Natural killer cell (primary cell): Measurements from ENCODE around the gene DOK3. TPM values are rescaled to one million over a fixed set of nuclear protein-coding genes. Genes with fewer than 3 reads are reported as not detected.

Source experiments
- ATAC-seq, 3 donors: fragments of 150-1000 bp in 2 of 3; fragments of 200-7000 bp in 1 of 3; cut with Tn5 transposase; 1 replicate in 1 of 3; 2 replicates in 2 of 3; pipeline ENCODE4 v1.10.0; 2021; ENCODE audit warnings: mild to moderate bottlenecking in 2 of 3, moderate library complexity in 2 of 3
- DNase-seq, 2 donors: peaks; one replicate each; pipeline versions ENCODE4 v3.0.0 to v3.0.0-alpha.2; 2013 to 2021; ENCODE audit warnings: mixed read lengths in 1 of 2
- H3K27ac ChIP-seq: one replicate; pipeline ENCODE4 v1.5.1; 2013; ENCODE audit warnings: mild to moderate bottlenecking, low read length
- H3K27me3 ChIP-seq: one replicate; pipeline ENCODE4 v1.6.1; 2013; ENCODE audit warnings: low read length; ENCODE audit not compliant: control insufficient read depth, insufficient read depth
- H3K36me3 ChIP-seq: one replicate; pipeline ENCODE4 v1.6.1; 2013; ENCODE audit warnings: low read length; ENCODE audit not compliant: control insufficient read depth, insufficient read depth
- H3K4me1 ChIP-seq: one replicate; pipeline ENCODE4 v1.6.1; 2013; ENCODE audit warnings: low read length; ENCODE audit not compliant: control insufficient read depth, insufficient read depth
- H3K4me3 ChIP-seq: one replicate; pipeline ENCODE4 v1.5.1; 2013; ENCODE audit warnings: low read length
- H3K9me3 ChIP-seq: one replicate; pipeline ENCODE4 v1.6.1; 2013; ENCODE audit warnings: low read length; ENCODE audit not compliant: control insufficient read depth, insufficient read depth
- H3K27ac Mint-ChIP-seq, 2 donors: one replicate each; pipeline ENCODE4 v1.8.0; 2022; ENCODE audit warnings: mild to moderate bottlenecking in 2 of 2, mixed read lengths in 2 of 2, moderate library complexity in 1 of 2
- H3K27me3 Mint-ChIP-seq, 2 donors: one replicate each; pipeline ENCODE4 v1.8.0; 2022; ENCODE audit warnings: low read depth in 2 of 2, mixed read lengths in 2 of 2
- H3K36me3 Mint-ChIP-seq: one replicate; pipeline ENCODE4 v1.8.0; 2022; ENCODE audit warnings: mixed read lengths
- H3K4me1 Mint-ChIP-seq, 2 donors: one replicate each; pipeline ENCODE4 v1.8.0; 2022; ENCODE audit warnings: mixed read lengths in 2 of 2
- H3K4me3 Mint-ChIP-seq: one replicate; pipeline ENCODE4 v1.8.0; 2022; ENCODE audit warnings: mild to moderate bottlenecking, moderate library complexity, mixed read lengths
- H3K9me3 Mint-ChIP-seq, 2 donors: one replicate each; pipeline ENCODE4 v1.8.0; 2022; ENCODE audit warnings: mixed read lengths in 2 of 2
- WGBS: methylation state at CpG from one replicate; pipeline ENCODE4 v1.1.7; 2013; ENCODE audit warnings: missing lambda C conversion rate; ENCODE audit not compliant: insufficient coverage; 5-methylcytosine and 5-hydroxymethylcytosine counted together
- intact Hi-C: fragments of 100-400 bp; cut with micrococcal nuclease; formaldehyde crosslinking; loops from one replicate; pipeline ENCODE4 v1.14.2; 2022
- total RNA-seq, 4 donors: library from RNA; stranded (reverse); fragments of 120-200 nt in 1 of 4; gene quantifications; one replicate each; pipeline versions ENCODE4 v1.2.3 to v1.2.4, GENCODE V29; 2013 to 2022
- TF ChIP-seq, protein P1 (sequence below): fragments of 200-600 bp; IDR thresholded peaks from one replicate; pipeline ENCODE4 v1.8.0; 2022; ENCODE audit warnings: antibody characterized with exemption

The DOK3 gene
- total RNA-seq, 3 donors from 2014 or later (not counting 1 experiment from before 2014, with no cell fraction given): 3.5 to 19.8 (median 9.1) TPM

DNA sequence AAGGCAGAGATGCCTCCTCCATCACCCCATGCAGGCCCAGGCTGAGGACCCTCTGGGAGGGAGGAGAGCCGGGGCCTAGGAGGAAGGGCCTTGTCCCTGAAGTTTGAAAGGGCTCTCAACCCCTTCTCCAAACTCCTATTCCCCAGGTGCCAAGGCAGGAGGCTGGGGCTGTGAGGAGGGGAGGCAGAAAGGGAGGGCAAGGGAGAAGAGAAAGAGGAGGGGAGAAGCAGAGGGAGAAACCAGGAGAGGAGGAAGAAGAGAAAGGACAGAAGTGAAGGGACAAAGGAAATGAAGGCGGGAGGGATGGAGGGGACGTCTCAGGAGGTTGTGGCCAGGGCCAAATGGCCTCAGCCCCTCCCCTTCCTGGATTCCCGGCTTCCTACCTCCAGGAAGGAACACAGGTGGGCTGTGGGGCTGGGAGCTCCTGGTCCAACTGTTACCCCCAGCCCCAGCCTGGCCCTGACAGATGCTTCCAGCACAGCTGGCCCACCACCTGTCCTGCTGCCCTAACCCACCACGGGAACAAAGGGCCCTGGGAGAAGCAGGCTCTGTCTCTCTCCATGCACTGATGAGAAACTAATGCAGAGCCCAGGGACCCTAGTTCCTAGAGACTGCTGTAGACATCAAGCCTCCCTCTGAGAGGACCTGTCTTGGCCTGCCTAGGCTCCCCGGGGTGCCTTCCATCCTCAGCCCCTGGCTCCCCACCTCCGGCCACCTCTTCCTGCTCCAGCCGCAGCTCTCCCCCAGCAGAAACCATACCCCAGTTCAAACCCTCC lies 39.7 kb downstream of the DOK3 start:
- TF ChIP-seq, protein P1, sequence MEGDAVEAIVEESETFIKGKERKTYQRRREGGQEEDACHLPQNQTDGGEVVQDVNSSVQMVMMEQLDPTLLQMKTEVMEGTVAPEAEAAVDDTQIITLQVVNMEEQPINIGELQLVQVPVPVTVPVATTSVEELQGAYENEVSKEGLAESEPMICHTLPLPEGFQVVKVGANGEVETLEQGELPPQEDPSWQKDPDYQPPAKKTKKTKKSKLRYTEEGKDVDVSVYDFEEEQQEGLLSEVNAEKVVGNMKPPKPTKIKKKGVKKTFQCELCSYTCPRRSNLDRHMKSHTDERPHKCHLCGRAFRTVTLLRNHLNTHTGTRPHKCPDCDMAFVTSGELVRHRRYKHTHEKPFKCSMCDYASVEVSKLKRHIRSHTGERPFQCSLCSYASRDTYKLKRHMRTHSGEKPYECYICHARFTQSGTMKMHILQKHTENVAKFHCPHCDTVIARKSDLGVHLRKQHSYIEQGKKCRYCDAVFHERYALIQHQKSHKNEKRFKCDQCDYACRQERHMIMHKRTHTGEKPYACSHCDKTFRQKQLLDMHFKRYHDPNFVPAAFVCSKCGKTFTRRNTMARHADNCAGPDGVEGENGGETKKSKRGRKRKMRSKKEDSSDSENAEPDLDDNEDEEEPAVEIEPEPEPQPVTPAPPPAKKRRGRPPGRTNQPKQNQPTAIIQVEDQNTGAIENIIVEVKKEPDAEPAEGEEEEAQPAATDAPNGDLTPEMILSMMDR: no peak
- Histone ChIP-seq H3K4me1 (peaks cover 28% of the 10 kb centered on the region), H3K4me3 (no peak overlapping the region), H3K27me3 (peaks cover 15% of the 10 kb centered on the region), H3K27ac (no peak overlapping the region), H3K36me3 (no peaks in the 10 kb centered on the region), H3K9me3 (no peaks in the 10 kb centered on the region)
- Mint-ChIP-seq H3K36me3 (no peaks in the 10 kb centered on the region), H3K27me3 (peaks cover 0 to 9% of the 10 kb centered on the region in 2 donors), H3K4me3 (peak overlapping the region; percentile 65), H3K9me3 (no peaks in the 10 kb centered on the region), H3K4me1 (peaks cover 14 to 44% of the 10 kb centered on the region in 2 donors), H3K27ac (peak overlapping the region in 1 of 2 donors; percentile 76)
- DNase-seq (no peak), ATAC-seq (no peak)
- intact Hi-C loops: no loop called here
- WGBS: 86% methylated on average over 7 of the region's 8 CpGs

DNA sequence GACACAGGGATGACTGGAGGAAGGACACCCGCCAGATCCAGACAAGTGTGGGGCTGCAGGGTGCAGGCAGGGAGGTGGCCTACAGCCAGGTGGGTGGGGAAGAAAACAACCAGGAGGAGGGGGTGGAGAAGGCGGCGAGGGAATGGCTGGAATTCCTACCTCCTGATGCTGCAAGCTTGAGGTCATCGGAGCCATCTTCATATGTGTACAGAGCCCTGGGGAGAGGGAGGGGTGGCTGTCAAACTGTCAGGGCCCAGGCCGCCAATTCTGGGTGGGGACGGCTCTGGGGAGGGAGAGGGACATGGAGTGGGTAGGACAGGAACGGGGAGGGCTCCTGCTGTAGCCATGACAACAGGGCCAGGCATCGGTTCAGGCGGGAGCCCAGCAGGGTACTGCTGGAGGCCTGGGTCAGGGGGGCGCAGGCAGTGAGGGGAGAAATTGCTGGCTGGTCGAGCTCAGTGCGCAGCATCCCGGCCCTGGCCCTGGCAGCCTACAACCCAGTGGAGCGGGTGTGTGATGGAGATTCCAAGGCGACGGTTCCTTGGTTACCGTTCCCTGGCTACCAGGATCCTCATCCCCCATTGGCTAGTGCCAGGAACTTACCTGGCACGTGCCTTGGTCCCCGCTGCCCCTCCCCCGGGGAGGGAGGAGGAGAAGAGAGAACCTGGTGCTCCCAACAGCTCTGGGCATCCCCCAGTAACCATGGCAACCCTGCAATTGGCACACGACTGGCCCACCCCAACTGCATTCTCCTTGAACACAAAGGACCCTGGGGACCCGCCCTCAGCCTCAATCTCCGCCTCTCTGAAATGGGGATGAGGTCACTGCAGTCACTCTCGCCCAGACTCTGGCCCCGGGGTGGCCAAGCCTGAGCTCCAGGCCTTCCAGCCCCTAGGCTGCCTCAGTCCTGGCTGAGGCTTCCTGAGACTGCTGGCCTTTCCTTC lies 40.7 kb downstream of the DOK3 start:
- Mint-ChIP-seq H3K36me3 (no peaks in the 10 kb centered on the region), H3K27me3 (peaks cover 0 to 2% of the 10 kb centered on the region in 2 donors), H3K4me1 (peaks cover 14 to 35% of the 10 kb centered on the region in 2 donors), H3K9me3 (no peaks in the 10 kb centered on the region), H3K4me3 (no peak overlapping the region), H3K27ac (peak overlapping the region in 1 of 2 donors; percentile 68)
- Histone ChIP-seq H3K36me3 (no peaks in the 10 kb centered on the region), H3K27ac (no peak overlapping the region), H3K4me1 (peaks cover 27% of the 10 kb centered on the region), H3K27me3 (peaks cover 9% of the 10 kb centered on the region), H3K9me3 (no peaks in the 10 kb centered on the region), H3K4me3 (no peak overlapping the region)
- ATAC-seq: no peak
- 92% methylated on average over 24 of the region's 25 CpGs for WGBS
- DNase-seq: peak in 1 of 2 donors; percentile 24
- intact Hi-C loops: no loop called here
- TF ChIP-seq, protein P1: no peak

DNA sequence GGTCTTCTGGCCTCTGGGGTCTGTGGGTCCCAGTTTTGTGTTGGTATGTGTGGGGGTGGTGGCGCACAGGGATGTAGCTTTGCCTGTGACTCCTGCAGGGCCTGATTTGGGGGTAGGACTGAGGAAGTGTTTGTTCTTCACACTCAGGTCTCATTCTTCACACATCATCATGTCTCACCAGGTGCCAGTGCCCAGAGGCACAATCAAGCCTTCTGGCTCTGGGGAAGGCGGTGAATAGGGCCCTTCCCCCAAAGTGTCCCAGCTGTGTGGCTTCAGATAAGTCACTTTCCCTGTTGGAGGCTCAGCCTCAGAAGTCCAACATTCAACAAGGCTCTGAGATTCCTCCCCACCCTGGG lies 41.3 kb downstream of the DOK3 start:
- H3K4me1 ChIP-seq: peaks cover 25% of the 10 kb centered on the region
- intact Hi-C loops: no loop called here
- H3K9me3 ChIP-seq: no peaks in the 10 kb centered on the region
- Mint-ChIP-seq H3K36me3 (no peaks in the 10 kb centered on the region), H3K4me3 (no peak overlapping the region), H3K27me3 (no peaks in the 10 kb centered on the region), H3K4me1 (peaks cover 14 to 32% of the 10 kb centered on the region in 2 donors), H3K27ac (peak overlapping the region in 1 of 2 donors; percentile 68), H3K9me3 (no peaks in the 10 kb centered on the region)
- H3K4me3 ChIP-seq: no peak overlapping the region
- ATAC-seq (peak in 2 of 3 donors; percentile 32 to 52), DNase-seq (no peak)
- H3K36me3 ChIP-seq: no peaks in the 10 kb centered on the region
- TF ChIP-seq, protein P1: no peak
- no peak overlapping the region for H3K27ac ChIP-seq
- peaks cover 7% of the 10 kb centered on the region for H3K27me3 ChIP-seq
- WGBS: 58% methylated on average over 1 of the region's 2 CpGs
